Cardiac muscle cell (in vitro differentiated cells and primary cell): ENCODE data around the gene PKHD1. TPM values are rescaled to one million over a fixed set of nuclear protein-coding genes. Genes with fewer than 3 reads are reported as not detected.

Experiments used
- DNase-seq, 2 donors: peaks; one replicate each; pipeline versions ENCODE4 v3.0.0 to v3.0.0-alpha.2; 2010 to 2017; ENCODE audit warnings: low read depth in 1 of 2, low spot score in 1 of 2
- H3K27ac ChIP-seq: fragments of 200-600 bp; sonication (generic); 2 replicates; pipeline ENCODE4 v1.5.1; 2016
- H3K27me3 ChIP-seq: fragments of 200-600 bp; sonication (generic); 2 replicates; pipeline ENCODE4 v1.6.0; 2016; ENCODE audit warnings: control low read depth
- H3K36me3 ChIP-seq: fragments of 200-600 bp; sonication (generic); 2 replicates; pipeline ENCODE4 v1.5.1; 2016; ENCODE audit warnings: control low read depth
- H3K4me1 ChIP-seq: fragments of 200-600 bp; sonication (generic); 2 replicates; pipeline ENCODE4 v1.8.1; 2017; ENCODE audit warnings: low read depth, mild to moderate bottlenecking, mixed run types
- H3K4me3 ChIP-seq: fragments of 200-600 bp; sonication (generic); 2 replicates; pipeline ENCODE4 v1.5.1; 2016; ENCODE audit warnings: mild to moderate bottlenecking
- H3K9me3 ChIP-seq: fragments of 200-600 bp; sonication (generic); 2 replicates; pipeline ENCODE4 v1.5.1; 2017; ENCODE audit warnings: low read depth, mild to moderate bottlenecking, control low read depth
- polyA plus RNA-seq: library from polyadenylated mRNA; unstranded; fragments of >200 nt; fragmentation: Nextera tagmentation; extraction: Ambion mirVana; gene quantifications from 2 replicates; pipeline ENCODE4 v1.2.1, GENCODE V29; 2016
- total RNA-seq: library from RNA; depleted of rRNA; stranded (reverse); fragments of >200 nt; gene quantifications from 2 replicates; pipeline ENCODE4 v1.2.3, GENCODE V29; 2016
- TF ChIP-seq, protein P1 (sequence below): IDR thresholded peaks from 2 replicates; pipeline ENCODE4 v1.5.1; 2012; ENCODE audit warnings: low read depth, mild to moderate bottlenecking, low read length

PKHD1 gene
- total and polyA plus RNA-seq, 2 experiments from 2014 or later = not detected

GRCh38 chr6:51614725-51615124 is 472.7 kb downstream of the PKHD1 start:
- TF ChIP-seq, protein P1, sequence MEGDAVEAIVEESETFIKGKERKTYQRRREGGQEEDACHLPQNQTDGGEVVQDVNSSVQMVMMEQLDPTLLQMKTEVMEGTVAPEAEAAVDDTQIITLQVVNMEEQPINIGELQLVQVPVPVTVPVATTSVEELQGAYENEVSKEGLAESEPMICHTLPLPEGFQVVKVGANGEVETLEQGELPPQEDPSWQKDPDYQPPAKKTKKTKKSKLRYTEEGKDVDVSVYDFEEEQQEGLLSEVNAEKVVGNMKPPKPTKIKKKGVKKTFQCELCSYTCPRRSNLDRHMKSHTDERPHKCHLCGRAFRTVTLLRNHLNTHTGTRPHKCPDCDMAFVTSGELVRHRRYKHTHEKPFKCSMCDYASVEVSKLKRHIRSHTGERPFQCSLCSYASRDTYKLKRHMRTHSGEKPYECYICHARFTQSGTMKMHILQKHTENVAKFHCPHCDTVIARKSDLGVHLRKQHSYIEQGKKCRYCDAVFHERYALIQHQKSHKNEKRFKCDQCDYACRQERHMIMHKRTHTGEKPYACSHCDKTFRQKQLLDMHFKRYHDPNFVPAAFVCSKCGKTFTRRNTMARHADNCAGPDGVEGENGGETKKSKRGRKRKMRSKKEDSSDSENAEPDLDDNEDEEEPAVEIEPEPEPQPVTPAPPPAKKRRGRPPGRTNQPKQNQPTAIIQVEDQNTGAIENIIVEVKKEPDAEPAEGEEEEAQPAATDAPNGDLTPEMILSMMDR = no peak
- DNase-seq = no peak
- H3K4me1 ChIP-seq = no peaks in the 10 kb centered on the region

GRCh38 chr6:51613558-51613957 is 473.9 kb downstream of the PKHD1 start:
- no peak for DNase-seq
- H3K4me3 ChIP-seq = no peak overlapping the region
- H3K9me3 ChIP-seq = no peaks in the 10 kb centered on the region
- H3K27ac ChIP-seq = no peak overlapping the region
- TF ChIP-seq, protein P1 = no peak
- no peaks in the 10 kb centered on the region for H3K4me1 ChIP-seq
- no peaks in the 10 kb centered on the region for H3K27me3 ChIP-seq
- H3K36me3 ChIP-seq = no peaks in the 10 kb centered on the region

More at GRCh38 chr6:51614725-51615124, 472.7 kb downstream of the PKHD1 start:
- H3K9me3 ChIP-seq = no peaks in the 10 kb centered on the region
- no peaks in the 10 kb centered on the region for H3K36me3 ChIP-seq
- no peak overlapping the region for H3K4me3 ChIP-seq
- no peaks in the 10 kb centered on the region for H3K27me3 ChIP-seq
- H3K27ac ChIP-seq = no peak overlapping the region

GRCh38 chr6:51608932-51609331 is 478.5 kb downstream of the PKHD1 start:
- H3K36me3 ChIP-seq = no peaks in the 10 kb centered on the region
- no peaks in the 10 kb centered on the region for H3K4me1 ChIP-seq
- no peak overlapping the region for H3K27ac ChIP-seq
- H3K4me3 ChIP-seq = no peak overlapping the region
- no peak for DNase-seq
- TF ChIP-seq, protein P1 = no peak
- H3K9me3 ChIP-seq = no peaks in the 10 kb centered on the region
- no peaks in the 10 kb centered on the region for H3K27me3 ChIP-seq

DNA sequence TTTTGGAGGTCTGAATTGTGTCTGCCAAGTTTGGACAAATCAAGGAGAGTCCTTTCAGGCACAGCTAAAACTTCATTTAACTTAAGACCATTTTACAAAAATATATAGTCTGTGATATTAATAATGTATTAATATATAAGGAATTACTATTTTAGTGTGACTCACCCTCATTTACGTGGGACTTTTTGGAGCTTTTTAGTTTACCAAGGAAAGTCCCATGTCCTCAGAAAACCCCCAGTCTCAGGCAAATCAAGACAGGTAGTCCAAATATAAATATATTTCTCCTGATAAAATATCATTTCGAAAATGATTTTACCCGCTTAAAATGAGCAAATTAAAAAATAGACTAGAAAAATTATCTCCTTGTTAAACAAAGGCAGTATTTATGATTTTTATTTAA is 479.0 kb downstream of the PKHD1 start:
- H3K4me1 ChIP-seq = no peaks in the 10 kb centered on the region
- no peak overlapping the region for H3K27ac ChIP-seq
- H3K4me3 ChIP-seq = no peak overlapping the region
- DNase-seq = no peak
- no peaks in the 10 kb centered on the region for H3K9me3 ChIP-seq
- no peaks in the 10 kb centered on the region for H3K27me3 ChIP-seq
- no peaks in the 10 kb centered on the region for H3K36me3 ChIP-seq
- TF ChIP-seq, protein P1 = no peak

GRCh38 chr6:51600514-51600913 is 486.9 kb downstream of the PKHD1 start:
- H3K4me1 ChIP-seq = no peaks in the 10 kb centered on the region
- no peak for DNase-seq
- no peaks in the 10 kb centered on the region for H3K36me3 ChIP-seq
- TF ChIP-seq, protein P1 = no peak
- H3K4me3 ChIP-seq = no peak overlapping the region
- H3K27me3 ChIP-seq = no peaks in the 10 kb centered on the region
- no peak overlapping the region for H3K27ac ChIP-seq
- no peaks in the 10 kb centered on the region for H3K9me3 ChIP-seq

GRCh38 chr6:51598171-51598570 is 489.2 kb downstream of the PKHD1 start:
- Histone ChIP-seq H3K9me3 (no peaks in the 10 kb centered on the region), H3K27me3 (no peaks in the 10 kb centered on the region), H3K36me3 (no peaks in the 10 kb centered on the region), H3K27ac (no peak overlapping the region), H3K4me1 (no peaks in the 10 kb centered on the region), H3K4me3 (no peak overlapping the region)
- TF ChIP-seq, protein P1 = no peak
- no peak for DNase-seq
